HG03025 (cell line): ENCODE results near the gene PLD6.
"Not testable (repeated sequence)": the region's sequence is repeated elsewhere in the genome, so short reads cannot be mapped to it uniquely, and the experiment has no call there.

Experiments
- ATAC-seq: cut with Tn5 transposase; IDR thresholded peaks from one replicate; pipeline ENCODE4 v1.9.1; 2021; ENCODE audit warnings: mild to moderate bottlenecking, moderate library complexity; ENCODE audit not compliant: unreplicated experiment, low FRiP score

The PLD6 gene

GRCh38 chr17:17206124-17206912, at the start of gene PLD6:
PLD6 (minus strand) TSS chr17:17206333; CDS start chr17:17206286, 47 bp downstream.
- peak; percentile 50 for ATAC-seq

GRCh38 chr17:17255689-17256088, 49.6 kb upstream of the PLD6 start:
- not testable (repeated sequence) for ATAC-seq

- ATAC-seq, result no peak
Measured at GRCh38 chr17:17254036-17254435, 47.9 kb upstream of the PLD6 start.

GRCh38 chr17:17253406-17253805, 47.3 kb upstream of the PLD6 start:
- no peak for ATAC-seq

- no peak for ATAC-seq
Measured at GRCh38 chr17:17252149-17252661, 46.1 kb upstream of the PLD6 start.

- no peak for ATAC-seq
Measured at GRCh38 chr17:17246879-17247278, 40.7 kb upstream of the PLD6 start.

GRCh38 chr17:17243163-17243562, 37.0 kb upstream of the PLD6 start:
- no peak for ATAC-seq

- ATAC-seq, result no peak
Measured at GRCh38 chr17:17242246-17242645, 36.1 kb upstream of the PLD6 start.

- ATAC-seq, result no peak
Measured at GRCh38 chr17:17241656-17242055, 35.5 kb upstream of the PLD6 start.

GRCh38 chr17:17239832-17240231, 33.7 kb upstream of the PLD6 start:
- ATAC-seq, result no peak

GRCh38 chr17:17237026-17237799, 31.1 kb upstream of the PLD6 start, which contains the start of gene FLCN:
FLCN (minus strand) TSS chr17:17237168; CDS start chr17:17228137, 9,031 bp downstream.
- ATAC-seq, result peak; percentile 76

GRCh38 chr17:17236295-17237025, 30.3 kb upstream of the PLD6 start:
- peak; percentile 19 for ATAC-seq

- ATAC-seq, result no peak
Measured at GRCh38 chr17:17235212-17236174, 29.4 kb upstream of the PLD6 start.

GRCh38 chr17:17232303-17232621, 26.1 kb upstream of the PLD6 start:
- ATAC-seq, result no peak

GRCh38 chr17:17231621-17232302, 25.6 kb upstream of the PLD6 start:
- no peak for ATAC-seq

GRCh38 chr17:17229416-17230384, 23.6 kb upstream of the PLD6 start:
- no peak for ATAC-seq

- ATAC-seq, result no peak
Measured at GRCh38 chr17:17228521-17229279, 22.6 kb upstream of the PLD6 start.
